NCI-H82 treated with DMSO at 0.1 percent for 48 hours (cell line): ENCODE data around the gene RNFT2.

ENCODE experiments used
- DNase-seq: peaks from one replicate; lab custom pipeline; 2025; ENCODE audit not compliant: unreplicated experiment; lab: John Stamatoyannopoulos, UW

The RNFT2 gene

GRCh38 chr12:116709768-116710167 lies 28.3 kb upstream of the RNFT2 start:
- DNase-seq: no peak

GRCh38 chr12:116710370-116711150 lies 27.6 kb upstream of the RNFT2 start:
- DNase-seq: no peak

GRCh38 chr12:116712458-116713303 lies 25.4 kb upstream of the RNFT2 start:
- no peak for DNase-seq

GRCh38 chr12:116713527-116713926 lies 24.6 kb upstream of the RNFT2 start:
- no peak for DNase-seq

- no peak for DNase-seq
Observed at GRCh38 chr12:116714175-116714574, 23.9 kb upstream of the RNFT2 start.

- no peak for DNase-seq
Observed at GRCh38 chr12:116717466-116718437, 20.4 kb upstream of the RNFT2 start.

- no peak for DNase-seq
Observed at GRCh38 chr12:116718655-116719454, 19.3 kb upstream of the RNFT2 start.

- DNase-seq: no peak
Observed at GRCh38 chr12:116719731-116720528, 18.2 kb upstream of the RNFT2 start.

GRCh38 chr12:116722245-116722644 lies 15.9 kb upstream of the RNFT2 start:
- no peak for DNase-seq

GRCh38 chr12:116726694-116727093 lies 11.4 kb upstream of the RNFT2 start:
- DNase-seq: no peak

- no peak for DNase-seq
Observed at GRCh38 chr12:116727261-116727660, 10.9 kb upstream of the RNFT2 start.

- no peak for DNase-seq
Observed at GRCh38 chr12:116727891-116728290, 10.2 kb upstream of the RNFT2 start.

- DNase-seq: no peak
Observed at GRCh38 chr12:116731801-116732200, 6.3 kb upstream of the RNFT2 start.

- no peak for DNase-seq
Observed at GRCh38 chr12:116734156-116734768, 3.9 kb upstream of the RNFT2 start.

- DNase-seq: no peak
Observed at GRCh38 chr12:116735084-116735483, 3.0 kb upstream of the RNFT2 start.

- no peak for DNase-seq
Observed at GRCh38 chr12:116735951-116736599, 2.0 kb upstream of the RNFT2 start.

GRCh38 chr12:116736962-116737773 lies 947 bp upstream of the RNFT2 start:
- no peak for DNase-seq
